ENCODE measurements around the gene BRD4.
"Not testable (repeated sequence)": the region's sequence is repeated elsewhere in the genome, so short reads cannot be mapped to it uniquely, and the experiment has no call there.

BRD4 gene

DNA sequence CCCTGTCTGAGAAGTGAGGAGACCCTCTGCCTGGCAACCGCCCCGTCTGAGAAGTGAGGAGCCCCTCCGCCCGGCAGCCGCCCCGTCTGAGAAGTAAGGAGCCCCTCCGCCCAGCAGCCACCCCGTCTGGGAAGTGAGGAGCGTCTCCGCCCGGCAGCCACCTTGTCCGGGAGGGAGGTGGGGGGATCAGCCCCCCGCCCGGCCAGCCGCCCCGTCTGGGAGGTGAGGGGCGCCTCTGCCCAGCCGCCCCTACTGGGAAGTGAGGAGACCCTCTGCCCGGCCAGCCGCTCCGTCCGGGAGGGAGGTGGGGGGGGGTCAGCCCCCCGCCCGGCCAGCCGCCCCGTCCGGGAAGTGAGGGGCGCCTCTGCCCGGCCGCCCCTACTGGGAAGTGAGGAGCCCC lies 30.7 kb upstream of the BRD4 start:
- not testable (repeated sequence) for DNase-seq (ENCODE audit: low read depth in 4 of 4, low spot score in 1 of 4)

DNA sequence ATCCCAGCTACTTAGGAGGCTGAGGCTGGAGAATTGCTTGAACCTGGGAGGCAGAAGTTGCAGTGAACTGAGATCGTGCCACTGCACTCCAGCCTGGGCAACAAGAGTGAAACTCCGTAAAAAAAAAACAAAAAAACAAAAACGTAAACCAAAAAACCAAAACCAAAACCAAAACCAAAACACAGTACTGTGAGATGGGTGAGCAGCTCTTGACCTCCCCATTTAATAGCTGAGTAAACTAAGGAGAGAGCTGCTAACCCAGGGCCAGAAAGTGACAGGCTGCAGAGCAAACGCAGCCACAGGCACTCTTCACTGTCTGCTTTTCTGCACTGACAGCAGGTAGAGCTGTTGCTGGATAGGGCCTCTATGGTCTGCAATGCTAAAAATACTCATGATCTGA lies 27.7 kb upstream of the BRD4 start:
- not testable (repeated sequence) for DNase-seq (ENCODE audit: low read depth in 4 of 4, low spot score in 1 of 4)

DNA sequence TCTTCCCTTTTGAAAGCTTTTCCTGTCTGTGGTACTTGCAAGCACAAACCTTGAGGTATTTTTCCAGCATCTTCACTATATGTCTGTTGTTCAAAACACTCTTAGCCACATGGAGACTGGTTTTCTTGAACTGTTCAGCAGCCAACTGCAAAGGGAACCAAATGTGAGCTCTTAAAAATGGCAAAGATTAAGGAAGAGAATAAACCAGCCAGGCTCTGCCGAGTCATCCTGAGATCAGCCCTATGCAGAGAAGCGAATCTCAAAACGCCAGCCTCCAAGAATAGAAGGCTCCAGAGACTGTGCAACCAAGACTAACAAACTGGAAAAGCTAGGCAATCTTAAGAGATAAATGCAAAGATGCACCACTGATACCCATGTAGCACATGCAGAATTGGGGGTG lies 26.6 kb upstream of the BRD4 start:
- DNase-seq (ENCODE audit: low read depth in 4 of 4, low spot score in 1 of 4), result no peak

DNA sequence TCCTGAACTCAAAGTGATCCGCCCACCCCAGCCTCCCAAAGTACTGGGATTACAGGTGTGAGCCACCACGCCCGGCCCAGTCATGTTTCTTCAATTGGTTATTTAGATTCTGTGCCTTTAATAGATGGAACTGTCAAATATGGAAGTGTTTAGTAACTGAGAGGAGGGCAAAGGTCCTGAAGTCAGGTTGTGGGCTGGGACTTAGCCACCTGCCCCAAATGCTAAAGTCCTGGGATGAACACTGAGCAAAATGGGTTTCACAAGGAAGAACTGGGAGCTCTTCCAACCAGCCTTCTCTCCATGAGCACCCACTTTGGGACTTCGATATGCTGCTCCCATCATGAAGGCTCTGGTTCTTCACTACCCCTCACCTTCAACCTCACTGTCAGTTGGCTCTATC lies 25.6 kb upstream of the BRD4 start:
- no peak for DNase-seq (ENCODE audit: low read depth in 4 of 4, low spot score in 1 of 4)

DNA sequence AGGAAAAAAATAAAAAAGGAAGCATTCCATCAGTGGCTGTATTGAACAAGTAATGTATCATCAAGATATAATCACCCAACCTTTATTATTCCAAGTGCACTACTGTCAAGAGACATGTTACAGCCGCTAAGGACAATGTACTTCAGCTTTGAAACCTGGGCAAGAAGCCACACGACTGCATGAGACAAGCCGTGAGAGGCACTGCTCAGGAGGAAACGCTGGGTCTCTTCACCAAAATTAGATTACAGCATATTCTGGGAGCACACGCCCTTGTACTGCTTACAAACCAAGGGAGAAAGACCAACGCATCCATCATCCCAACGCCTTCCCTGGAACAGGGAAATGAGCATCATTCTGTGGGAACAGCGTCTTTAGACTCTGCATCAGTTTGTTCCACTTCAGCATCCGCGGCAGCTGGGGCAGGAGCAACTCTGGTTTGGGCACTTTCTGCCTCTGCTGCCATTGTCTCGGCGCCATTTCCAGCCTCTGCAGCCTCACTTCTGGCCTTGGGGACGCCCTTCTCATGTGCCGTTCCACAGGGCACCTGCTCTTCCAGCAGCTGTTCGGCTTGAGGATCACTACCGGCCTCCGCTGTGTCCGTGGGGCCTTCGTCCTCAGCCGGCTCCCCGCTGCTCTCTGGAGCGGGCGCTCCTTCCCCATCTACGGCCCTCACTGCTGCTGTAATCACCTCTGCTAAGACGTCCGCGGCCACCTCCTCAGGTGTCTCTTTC lies 22.4 kb upstream of the BRD4 start:
- DNase-seq (ENCODE audit: low read depth in 4 of 4, low spot score in 1 of 4), result no peak

DNA sequence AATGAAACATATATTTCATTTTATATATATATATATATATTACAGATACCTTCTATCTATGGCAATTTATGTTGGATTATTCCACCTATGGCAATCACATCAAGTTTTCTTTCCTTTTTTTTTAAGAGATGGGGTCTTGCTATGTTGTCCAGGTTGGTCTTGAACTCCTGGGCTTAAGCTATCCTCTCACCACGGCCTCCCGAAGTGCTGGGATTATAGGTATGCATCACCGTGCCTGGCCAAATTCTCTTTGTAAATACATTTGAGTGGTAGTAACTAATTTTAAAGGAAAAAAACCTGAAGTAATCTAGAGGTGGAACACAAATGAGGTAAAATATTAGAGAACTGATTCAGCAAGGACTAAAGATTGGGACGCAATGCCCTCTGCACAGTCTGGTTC lies 21.6 kb upstream of the BRD4 start:
- DNase-seq (ENCODE audit: low read depth in 4 of 4, low spot score in 1 of 4), result no peak

DNA sequence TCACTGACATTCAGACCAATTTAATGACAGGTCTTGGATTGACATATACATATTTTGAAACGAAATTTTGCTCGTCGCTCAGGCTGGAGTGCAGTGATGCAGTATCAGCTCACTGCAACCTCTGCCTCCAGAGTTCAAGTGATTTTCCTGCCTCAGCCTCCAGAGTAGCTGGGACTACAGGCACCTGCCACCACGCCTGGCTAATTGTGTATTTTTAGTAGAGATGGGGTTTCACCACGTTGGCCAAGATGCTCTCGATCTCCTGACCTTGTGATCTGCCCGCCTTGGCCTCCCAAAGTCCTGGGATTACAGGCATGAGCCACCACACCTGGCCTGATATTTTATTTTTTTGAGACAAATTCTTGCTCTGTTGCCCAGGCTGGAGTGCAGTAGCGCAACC lies 20.2 kb upstream of the BRD4 start:
- DNase-seq (ENCODE audit: low read depth in 4 of 4, low spot score in 1 of 4), result not testable (repeated sequence)

DNA sequence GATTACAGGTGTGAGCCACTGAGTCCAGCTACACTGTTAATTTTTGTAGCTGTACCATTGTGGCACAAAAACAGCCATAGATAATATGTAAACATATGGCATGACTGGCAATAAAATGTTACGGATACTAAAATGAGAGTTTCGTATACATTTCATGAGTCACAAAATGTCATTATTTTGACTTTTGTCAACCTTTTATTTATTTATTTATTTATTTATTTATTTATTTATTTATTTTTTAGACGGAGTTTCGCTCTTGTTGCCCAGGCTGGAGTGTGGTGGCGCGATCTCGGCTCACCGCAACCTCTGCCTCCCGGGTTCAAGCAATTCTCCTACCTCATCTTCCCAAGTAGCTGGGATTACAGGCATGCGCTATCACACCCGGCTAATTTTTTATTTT lies 9.0 kb upstream of the BRD4 start:
- not testable (repeated sequence) for DNase-seq (ENCODE audit: low read depth in 4 of 4, low spot score in 1 of 4)

DNA sequence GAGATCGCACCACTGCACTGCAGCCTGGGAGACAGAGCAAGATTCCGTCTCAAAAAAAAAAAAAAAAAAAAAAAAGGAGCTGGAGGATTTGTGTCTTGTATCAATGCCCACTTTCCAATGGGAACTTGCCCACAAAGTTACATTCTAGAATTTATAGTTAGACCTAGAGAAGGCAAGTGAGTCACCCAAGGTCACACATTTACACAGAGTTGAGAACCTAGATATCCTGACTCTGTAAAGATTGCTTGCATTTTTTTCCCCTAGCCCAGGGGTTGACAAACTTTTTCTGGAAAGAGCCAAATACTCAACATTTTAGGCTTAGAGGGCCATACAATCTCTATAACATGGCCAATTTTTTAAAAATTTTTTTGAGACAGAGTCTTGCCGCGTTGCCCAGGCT lies 7.7 kb upstream of the BRD4 start:
- DNase-seq (ENCODE audit: low read depth in 4 of 4, low spot score in 1 of 4), result no peak

DNA sequence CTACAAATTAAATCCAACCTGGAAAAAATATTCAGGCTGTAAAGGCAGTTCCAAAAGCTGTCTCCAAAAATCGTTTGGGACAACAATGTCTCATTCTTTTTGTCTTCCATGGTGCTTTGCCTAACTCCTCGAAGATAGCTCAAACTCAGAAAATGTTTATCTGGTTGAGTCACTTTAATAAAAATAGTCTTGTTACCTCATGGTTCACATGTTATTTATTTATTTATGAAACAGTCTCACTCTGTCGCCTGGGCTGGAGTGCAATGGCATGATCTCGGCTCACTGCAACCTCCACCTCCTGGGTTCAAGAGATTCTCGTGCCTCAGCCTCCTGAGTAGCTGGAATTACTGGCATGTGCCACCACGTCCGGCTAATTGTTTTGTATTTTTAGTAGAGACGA lies 4.9 kb upstream of the BRD4 start:
- no peak for DNase-seq (ENCODE audit: low read depth in 4 of 4, low spot score in 1 of 4)

DNA sequence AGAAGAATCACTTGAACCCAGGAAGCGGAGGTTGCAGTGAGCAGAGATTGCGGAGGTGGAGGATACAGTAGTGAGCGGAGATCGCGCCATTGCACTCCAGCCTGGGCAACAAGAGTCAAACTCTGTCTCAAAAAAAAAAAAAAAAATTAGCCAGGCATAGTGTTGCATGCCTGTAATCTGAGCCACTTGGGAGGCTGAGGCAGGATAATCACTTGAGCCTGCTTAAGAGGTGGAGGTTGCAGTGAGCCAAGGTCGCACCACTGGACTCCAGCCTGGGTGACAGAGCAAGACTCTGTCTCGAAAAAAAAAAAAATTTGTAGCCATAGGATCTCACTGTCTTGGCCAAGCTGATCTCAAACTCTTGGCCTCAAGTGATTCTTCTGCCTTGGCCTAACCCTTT lies 3.7 kb upstream of the BRD4 start:
- not testable (repeated sequence) for DNase-seq (ENCODE audit: low read depth in 4 of 4, low spot score in 1 of 4)

DNA sequence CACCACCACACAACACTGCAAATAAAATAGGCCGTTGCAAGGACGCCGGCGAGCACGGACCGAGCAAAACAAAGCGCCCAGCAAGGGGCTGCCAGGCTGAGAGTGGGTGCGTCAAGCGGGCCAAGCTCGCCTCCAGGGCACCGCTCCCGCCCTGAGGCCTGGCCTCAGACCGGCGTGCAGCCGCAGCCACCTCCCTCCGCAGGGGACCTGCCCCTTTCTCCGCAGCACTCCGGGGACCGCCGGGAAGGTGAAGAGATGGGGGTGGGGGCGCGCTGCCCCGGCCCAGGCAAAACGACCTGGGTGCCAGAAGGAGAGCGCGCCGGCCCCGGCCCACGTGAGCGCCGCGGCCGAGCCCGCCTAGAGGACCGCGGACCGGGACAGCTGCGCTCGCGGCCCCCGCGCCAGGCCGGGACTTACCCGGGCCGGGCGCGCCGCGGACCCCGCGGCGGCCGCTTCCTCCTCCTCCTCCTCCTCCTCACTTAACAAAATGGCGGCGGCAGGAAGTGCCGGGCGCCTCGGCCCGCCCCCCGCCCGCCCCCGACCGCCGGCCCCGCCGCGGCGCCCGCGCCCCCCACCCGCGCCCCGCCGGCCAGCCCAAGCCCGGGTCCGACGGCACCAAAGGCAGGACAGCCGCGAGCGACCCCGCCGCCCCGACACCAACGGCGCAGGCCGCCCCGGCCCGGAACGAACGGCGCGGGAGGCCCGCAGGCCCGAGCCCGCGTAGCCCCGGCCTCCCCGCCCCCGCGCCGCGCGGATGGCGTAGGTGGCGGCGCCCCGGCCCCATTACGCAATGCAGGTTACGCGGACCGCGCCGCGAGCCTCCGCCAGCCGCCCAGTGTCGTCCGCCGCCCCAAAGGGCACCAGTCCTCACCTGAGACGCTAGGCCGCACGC lies 674 bp downstream of the BRD4 start:
- peak; percentile 26 to 54 (median 32) for DNase-seq (ENCODE audit: low read depth in 4 of 4, low spot score in 1 of 4)

DNA sequence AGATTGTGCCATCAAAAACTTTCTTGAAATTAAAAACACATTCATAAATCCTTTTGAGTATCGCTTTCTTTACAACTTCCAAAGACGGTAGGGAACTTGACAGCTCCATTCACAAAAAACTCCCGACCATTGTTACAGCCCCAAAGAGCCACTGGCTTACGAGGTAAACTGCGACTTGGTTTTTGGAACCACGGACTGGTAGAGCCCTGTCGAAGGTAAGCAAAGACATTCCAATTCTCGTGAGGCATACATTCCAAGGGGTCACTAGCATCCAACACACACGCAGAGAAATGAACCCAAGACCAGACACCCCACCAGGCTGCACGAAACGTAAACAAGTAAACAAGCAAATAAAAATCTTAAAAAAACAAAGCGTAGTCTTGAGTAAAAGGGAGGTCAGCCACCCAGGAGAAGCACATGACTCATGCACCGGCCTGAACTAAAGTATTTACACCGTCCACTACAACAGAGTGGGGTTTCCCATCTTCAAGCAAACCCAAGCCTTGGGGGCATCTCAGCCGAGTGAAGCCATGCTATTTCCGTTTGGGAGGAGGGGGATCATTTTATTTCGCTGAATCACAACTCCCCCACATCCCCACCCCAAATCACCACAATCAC lies 1.4 kb downstream of the BRD4 start:
- DNase-seq (ENCODE audit: low read depth in 4 of 4, low spot score in 1 of 4), result no peak

DNA sequence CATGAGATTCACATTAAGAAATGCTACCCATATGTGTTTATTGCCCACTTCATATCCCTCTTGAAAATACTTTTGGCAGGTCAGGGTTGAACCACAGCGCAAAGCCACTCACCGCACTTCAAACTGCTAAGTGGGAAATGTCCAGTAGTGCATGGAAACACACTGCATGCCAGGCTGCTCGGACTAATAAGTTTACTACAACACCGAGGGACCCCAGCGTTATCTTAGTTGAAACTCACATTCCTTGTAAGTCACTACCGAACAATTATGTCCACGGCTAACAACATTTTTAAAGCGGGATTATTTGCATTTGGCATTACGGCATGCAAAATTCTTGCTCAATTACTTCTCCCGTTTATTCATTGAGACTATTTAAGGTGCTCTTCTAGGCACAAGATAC lies 4.0 kb downstream of the BRD4 start:
- DNase-seq (ENCODE audit: low read depth in 4 of 4, low spot score in 1 of 4), result no peak

DNA sequence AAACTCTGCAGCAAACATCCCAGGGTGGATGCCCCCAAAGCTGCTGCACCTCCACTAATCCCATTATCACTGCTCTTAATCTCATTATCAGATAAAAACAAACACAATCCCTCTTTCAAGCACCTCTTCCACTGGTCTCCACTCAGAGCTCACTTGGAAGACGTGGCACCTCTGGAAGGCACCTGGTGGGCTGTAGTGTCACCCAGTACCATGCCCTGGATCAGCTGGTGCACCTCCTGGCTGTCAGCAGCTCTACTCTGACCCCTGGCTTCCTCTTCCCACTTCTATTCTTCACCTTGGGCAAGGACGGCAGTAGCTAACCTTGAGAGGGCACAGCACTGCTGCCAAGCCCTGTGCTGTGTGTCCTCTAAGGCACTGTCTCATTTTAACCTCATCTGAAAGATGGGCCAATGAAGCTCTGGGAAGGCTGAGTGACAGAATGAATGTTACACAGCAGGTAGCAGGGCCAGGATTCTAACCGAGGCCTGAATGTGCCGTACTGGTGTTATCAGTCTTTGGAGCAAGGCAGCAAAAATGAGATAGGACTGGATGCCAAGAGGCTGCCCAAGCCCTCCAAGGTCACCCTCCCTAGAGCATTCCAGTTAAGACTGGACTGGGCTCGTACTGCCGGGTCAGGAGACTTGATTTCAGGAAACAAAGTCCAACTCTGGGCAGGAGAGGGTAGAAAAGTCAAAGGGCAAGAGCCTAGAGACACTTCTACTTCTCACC lies 7.4 kb downstream of the BRD4 start:
- DNase-seq (ENCODE audit: low read depth in 4 of 4, low spot score in 1 of 4), result no peak

DNA sequence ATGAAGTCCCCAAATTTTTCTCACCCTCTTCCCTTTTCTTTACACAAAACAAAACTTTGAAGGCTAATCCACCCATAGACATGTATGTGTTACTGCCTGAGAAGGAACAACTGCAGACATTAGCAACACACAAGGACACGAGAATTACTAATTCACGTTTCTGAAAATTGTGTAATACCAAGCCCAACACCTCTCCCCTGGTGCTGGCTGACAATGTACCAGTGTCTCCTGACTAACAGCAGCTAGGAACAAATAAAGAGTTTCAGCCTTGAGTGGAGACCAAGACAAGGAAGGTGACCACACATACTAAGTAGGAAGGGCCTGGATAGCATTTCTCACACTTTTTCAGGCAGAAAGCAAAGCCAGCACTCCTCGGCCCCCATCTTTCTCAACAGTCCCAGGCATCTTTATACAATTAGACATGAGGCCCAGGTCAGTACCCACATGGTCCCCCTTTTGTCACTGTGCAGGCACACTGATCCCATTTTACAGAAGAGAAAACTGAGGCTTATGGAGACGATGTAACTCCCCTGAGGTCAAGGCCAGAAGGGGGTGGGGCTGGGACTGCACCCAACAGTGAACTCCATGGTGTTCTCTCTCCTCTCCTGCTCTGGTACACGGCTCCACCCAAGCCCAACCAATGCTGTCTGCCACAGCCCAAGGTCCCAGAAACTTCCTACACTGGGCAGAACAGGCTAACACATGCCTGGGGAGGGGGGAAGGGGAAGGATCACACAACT lies 8.7 kb downstream of the BRD4 start:
- no peak for DNase-seq (ENCODE audit: low read depth in 4 of 4, low spot score in 1 of 4)

DNA sequence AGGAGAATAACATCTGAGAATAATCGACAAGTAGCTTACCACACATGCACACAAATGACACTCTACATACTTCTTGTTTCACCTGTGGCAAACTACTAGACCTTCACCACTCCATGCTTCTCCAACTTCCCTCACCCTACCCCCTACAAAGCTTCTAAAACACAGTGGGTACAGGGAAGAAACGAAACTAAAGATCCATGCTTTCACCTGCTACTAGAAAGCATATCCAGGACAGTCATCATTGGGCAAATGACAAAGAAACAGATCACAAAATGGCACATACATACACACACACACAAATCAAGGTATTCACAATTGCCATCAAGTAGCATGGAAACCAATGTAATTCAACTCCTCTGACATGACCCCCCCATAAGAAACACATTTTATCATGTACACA lies 10.6 kb downstream of the BRD4 start:
- DNase-seq (ENCODE audit: low read depth in 4 of 4, low spot score in 1 of 4), result no peak

DNA sequence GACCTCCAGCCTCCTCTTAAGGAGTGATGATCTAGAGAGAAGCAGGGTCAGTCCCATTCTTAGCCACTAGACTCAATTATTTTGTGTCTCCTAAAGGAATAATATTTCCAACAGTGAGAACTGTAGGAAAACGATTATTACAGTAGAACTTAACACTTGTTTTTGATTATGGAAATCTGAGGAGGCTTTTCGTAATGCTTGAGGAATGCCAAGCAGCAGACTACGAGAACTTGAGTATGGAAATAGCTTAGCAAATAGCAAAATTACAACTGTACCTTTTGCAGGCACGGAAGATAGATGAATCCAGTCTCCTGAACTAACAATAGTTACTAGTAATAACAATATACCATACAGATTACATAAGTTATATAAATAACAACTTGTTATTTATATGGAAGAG lies 12.2 kb downstream of the BRD4 start:
- DNase-seq (ENCODE audit: low read depth in 4 of 4, low spot score in 1 of 4), result no peak

DNA sequence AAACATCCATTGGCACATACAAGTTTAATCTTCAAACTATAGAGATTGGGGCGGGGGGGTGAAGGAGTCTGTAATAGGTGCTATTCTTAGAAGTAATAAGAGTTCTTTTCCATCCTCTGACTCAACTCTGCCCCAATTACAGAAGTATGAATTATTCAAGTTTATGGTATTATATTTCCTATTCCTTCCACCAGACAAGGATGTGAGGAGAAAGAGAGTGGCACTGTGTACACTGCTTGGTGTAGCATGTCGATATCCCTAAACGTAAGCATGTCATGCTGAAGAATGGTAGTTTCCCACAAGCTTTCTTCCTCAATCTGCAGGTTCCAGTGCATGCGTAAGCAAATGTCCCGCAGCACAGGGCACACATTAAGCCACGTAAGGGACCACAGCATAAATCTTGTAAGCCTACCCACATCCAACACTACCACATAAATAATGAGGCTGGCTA lies 14.1 kb downstream of the BRD4 start:
- no peak for DNase-seq (ENCODE audit: low read depth in 4 of 4, low spot score in 1 of 4)

DNA sequence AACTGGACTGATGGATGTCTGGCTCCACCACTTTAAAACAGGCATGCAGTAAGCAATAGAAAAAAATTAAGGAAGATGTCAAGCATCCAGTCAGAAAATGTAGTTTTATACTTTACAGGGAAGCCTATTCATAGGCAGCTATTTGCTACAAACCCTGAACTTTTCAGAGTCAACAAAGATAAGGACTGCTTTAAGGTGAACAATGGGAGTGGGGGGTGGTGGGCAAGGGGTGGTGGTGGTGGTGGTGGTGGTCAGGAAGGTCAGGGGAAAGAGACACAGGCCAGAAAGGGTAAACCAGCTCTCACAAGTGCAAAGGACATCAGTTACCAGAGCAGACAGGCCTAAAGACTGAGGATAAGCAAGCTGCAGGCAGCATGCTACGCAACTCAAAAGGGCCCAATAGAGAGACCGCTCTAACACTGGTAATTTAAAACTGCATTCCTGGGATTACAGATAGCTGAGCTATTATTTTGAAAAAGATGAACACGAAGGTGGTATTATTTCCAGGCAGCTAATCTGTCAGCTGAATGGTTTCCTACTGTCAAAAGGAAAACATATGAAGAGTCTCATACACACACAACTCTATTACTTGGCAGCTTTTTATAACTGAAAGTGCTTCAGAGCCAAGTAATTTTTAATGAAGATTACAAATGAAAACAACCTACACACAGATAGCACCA lies 14.8 kb downstream of the BRD4 start:
- no peak for DNase-seq (ENCODE audit: low read depth in 4 of 4, low spot score in 1 of 4)

All from stimulated activated CD4-positive, alpha-beta T cell treated with anti-CD3 and anti-CD28 coated beads, Interleukin-1b, Interleukin-23, amount 100 ng/mL, for 24 hours (primary cell).